ENCODE results near the gene ALPG.
"Not testable (repeated sequence)": the region's sequence is repeated elsewhere in the genome, so short reads cannot be mapped to it uniquely, and the experiment has no call there.

The ALPG gene

GRCh38 chr2:232434563-232435374 lies 28.1 kb downstream of the ALPG start:
- no peaks in the 10 kb centered on the region for H3K36me3 ChIP-seq (ENCODE audit: control insufficient read depth, insufficient read depth, low read length)
- H3K4me1 ChIP-seq (ENCODE audit: control insufficient read depth, insufficient read depth, low read length), result no peaks in the 10 kb centered on the region
- no peak overlapping the region for H3K9ac ChIP-seq (ENCODE audit: low read length)
- no peaks in the 10 kb centered on the region for H3K9me3 ChIP-seq (ENCODE audit: control insufficient read depth, low read length)
- H3K4me3 ChIP-seq (ENCODE audit: low read length), result no peak overlapping the region
- peaks cover 1% of the 10 kb centered on the region for H3K27me3 ChIP-seq (ENCODE audit: control insufficient read depth, insufficient read depth, low read length)

- Histone ChIP-seq H3K36me3 (ENCODE audit: control insufficient read depth, insufficient read depth, low read length) (no peaks in the 10 kb centered on the region), H3K4me1 (ENCODE audit: control insufficient read depth, insufficient read depth, low read length) (no peaks in the 10 kb centered on the region), H3K4me3 (ENCODE audit: low read length) (no peak overlapping the region), H3K9me3 (ENCODE audit: control insufficient read depth, low read length) (no peaks in the 10 kb centered on the region), H3K9ac (ENCODE audit: low read length) (no peak overlapping the region), H3K27me3 (ENCODE audit: control insufficient read depth, insufficient read depth, low read length) (peaks cover 3% of the 10 kb centered on the region)
Observed at GRCh38 chr2:232435375-232435648, 28.7 kb downstream of the ALPG start.

GRCh38 chr2:232435805-232436204 lies 29.2 kb downstream of the ALPG start:
- Histone ChIP-seq H3K4me3 (ENCODE audit: low read length) (no peak overlapping the region), H3K27me3 (ENCODE audit: control insufficient read depth, insufficient read depth, low read length) (peaks cover 3% of the 10 kb centered on the region), H3K4me1 (ENCODE audit: control insufficient read depth, insufficient read depth, low read length) (no peaks in the 10 kb centered on the region), H3K36me3 (ENCODE audit: control insufficient read depth, insufficient read depth, low read length) (no peaks in the 10 kb centered on the region), H3K9ac (ENCODE audit: low read length) (no peak overlapping the region), H3K9me3 (ENCODE audit: control insufficient read depth, low read length) (no peaks in the 10 kb centered on the region)

GRCh38 chr2:232436381-232437194 lies 29.9 kb downstream of the ALPG start:
- no peak overlapping the region for H3K9ac ChIP-seq (ENCODE audit: low read length)
- no peaks in the 10 kb centered on the region for H3K4me1 ChIP-seq (ENCODE audit: control insufficient read depth, insufficient read depth, low read length)
- no peak overlapping the region for H3K4me3 ChIP-seq (ENCODE audit: low read length)
- peaks cover 3% of the 10 kb centered on the region for H3K27me3 ChIP-seq (ENCODE audit: control insufficient read depth, insufficient read depth, low read length)
- no peaks in the 10 kb centered on the region for H3K9me3 ChIP-seq (ENCODE audit: control insufficient read depth, low read length)
- H3K36me3 ChIP-seq (ENCODE audit: control insufficient read depth, insufficient read depth, low read length), result no peaks in the 10 kb centered on the region

GRCh38 chr2:232437195-232437571 lies 30.5 kb downstream of the ALPG start:
- Histone ChIP-seq H3K4me1 (ENCODE audit: control insufficient read depth, insufficient read depth, low read length) (no peaks in the 10 kb centered on the region), H3K27me3 (ENCODE audit: control insufficient read depth, insufficient read depth, low read length) (peaks cover 3% of the 10 kb centered on the region), H3K9me3 (ENCODE audit: control insufficient read depth, low read length) (no peaks in the 10 kb centered on the region), H3K36me3 (ENCODE audit: control insufficient read depth, insufficient read depth, low read length) (no peaks in the 10 kb centered on the region), H3K4me3 (ENCODE audit: low read length) (no peak overlapping the region), H3K9ac (ENCODE audit: low read length) (no peak overlapping the region)

- Histone ChIP-seq H3K36me3 (ENCODE audit: control insufficient read depth, insufficient read depth, low read length) (no peaks in the 10 kb centered on the region), H3K4me3 (ENCODE audit: low read length) (no peak overlapping the region), H3K9ac (ENCODE audit: low read length) (no peak overlapping the region), H3K4me1 (ENCODE audit: control insufficient read depth, insufficient read depth, low read length) (no peaks in the 10 kb centered on the region), H3K27me3 (ENCODE audit: control insufficient read depth, insufficient read depth, low read length) (peaks cover 3% of the 10 kb centered on the region), H3K9me3 (ENCODE audit: control insufficient read depth, low read length) (no peaks in the 10 kb centered on the region)
Observed at GRCh38 chr2:232438091-232438490, 31.4 kb downstream of the ALPG start.

- Histone ChIP-seq H3K4me3 (ENCODE audit: low read length) (no peak overlapping the region), H3K36me3 (ENCODE audit: control insufficient read depth, insufficient read depth, low read length) (no peaks in the 10 kb centered on the region), H3K9me3 (ENCODE audit: control insufficient read depth, low read length) (no peaks in the 10 kb centered on the region), H3K9ac (ENCODE audit: low read length) (no peak overlapping the region), H3K4me1 (ENCODE audit: control insufficient read depth, insufficient read depth, low read length) (no peaks in the 10 kb centered on the region), H3K27me3 (ENCODE audit: control insufficient read depth, insufficient read depth, low read length) (peaks cover 3% of the 10 kb centered on the region)
Observed at GRCh38 chr2:232438951-232439757, 32.5 kb downstream of the ALPG start.

GRCh38 chr2:232439758-232440135 lies 33.1 kb downstream of the ALPG start:
- no peaks in the 10 kb centered on the region for H3K4me1 ChIP-seq (ENCODE audit: control insufficient read depth, insufficient read depth, low read length)
- no peaks in the 10 kb centered on the region for H3K9me3 ChIP-seq (ENCODE audit: control insufficient read depth, low read length)
- H3K27me3 ChIP-seq (ENCODE audit: control insufficient read depth, insufficient read depth, low read length), result peaks cover 3% of the 10 kb centered on the region
- H3K36me3 ChIP-seq (ENCODE audit: control insufficient read depth, insufficient read depth, low read length), result no peaks in the 10 kb centered on the region
- no peak overlapping the region for H3K4me3 ChIP-seq (ENCODE audit: low read length)
- no peak overlapping the region for H3K9ac ChIP-seq (ENCODE audit: low read length)

- not testable (repeated sequence) for H3K36me3 ChIP-seq (ENCODE audit: control insufficient read depth, insufficient read depth, low read length); H3K9me3 ChIP-seq (ENCODE audit: control insufficient read depth, low read length); H3K4me1 ChIP-seq (ENCODE audit: control insufficient read depth, insufficient read depth, low read length); H3K4me3 ChIP-seq (ENCODE audit: low read length); H3K9ac ChIP-seq (ENCODE audit: low read length); H3K27me3 ChIP-seq (ENCODE audit: control insufficient read depth, insufficient read depth, low read length)
Observed at GRCh38 chr2:232440220-232441018, 33.8 kb downstream of the ALPG start.

GRCh38 chr2:232441147-232441651 lies 34.6 kb downstream of the ALPG start:
- no peaks in the 10 kb centered on the region for H3K4me1 ChIP-seq (ENCODE audit: control insufficient read depth, insufficient read depth, low read length)
- H3K36me3 ChIP-seq (ENCODE audit: control insufficient read depth, insufficient read depth, low read length), result no peaks in the 10 kb centered on the region
- no peak overlapping the region for H3K9ac ChIP-seq (ENCODE audit: low read length)
- H3K4me3 ChIP-seq (ENCODE audit: low read length), result no peak overlapping the region
- no peaks in the 10 kb centered on the region for H3K9me3 ChIP-seq (ENCODE audit: control insufficient read depth, low read length)
- peaks cover 3% of the 10 kb centered on the region for H3K27me3 ChIP-seq (ENCODE audit: control insufficient read depth, insufficient read depth, low read length)

- H3K4me3 ChIP-seq (ENCODE audit: low read length); H3K9me3 ChIP-seq (ENCODE audit: control insufficient read depth, low read length); H3K4me1 ChIP-seq (ENCODE audit: control insufficient read depth, insufficient read depth, low read length); H3K27me3 ChIP-seq (ENCODE audit: control insufficient read depth, insufficient read depth, low read length); H3K9ac ChIP-seq (ENCODE audit: low read length); H3K36me3 ChIP-seq (ENCODE audit: control insufficient read depth, insufficient read depth, low read length): not testable (repeated sequence)
Observed at GRCh38 chr2:232441922-232442321, 35.3 kb downstream of the ALPG start.

Data from mucosa of stomach (tissue), 1 donor.